H1 (cell line): ENCODE results near the gene PCTP. TPM values are rescaled to one million over a fixed set of nuclear protein-coding genes. Genes with fewer than 3 reads are reported as not detected.

Experiments
- CTCF ChIP-seq, 3 experiments: IDR thresholded peaks; 1 replicate in 2 of 3; 2 replicates in 1 of 3; pipeline versions ENCODE4 v1.5.1 to v1.6.1; 2011; ENCODE audit warnings: low read length in 3 of 3, mild to moderate bottlenecking in 3 of 3, inconsistent platforms in 2 of 3, low read depth in 1 of 3, moderate library complexity in 1 of 3; ENCODE audit not compliant: insufficient read depth in 1 of 3; ENCODE audit errors: control extremely low read depth in 1 of 3
- POLR2AphosphoS5 ChIP-seq: IDR thresholded peaks from 2 replicates; pipeline ENCODE4 v1.6.1; 2011; ENCODE audit warnings: low read depth, low read length
- SIX5 ChIP-seq: IDR thresholded peaks from 2 replicates; pipeline ENCODE4 v1.6.1; 2011; ENCODE audit warnings: mild to moderate bottlenecking, low read depth, low read length
- polyA plus RNA-seq, 7 experiments: library from polyadenylated mRNA; depleted of rRNA in 3 of 7; stranded (reverse) in 5 of 7; unstranded in 2 of 7; fragments of >200 nt in 5 of 7; fragments of 200-250 nt in 2 of 7; gene quantifications; 1 replicate in 5 of 7; 2 replicates in 1 of 7; 4 replicates in 1 of 7; pipeline versions ENCODE4 v1.2.1 to v1.2.3, GENCODE V29; 2011 to 2013; ENCODE audit warnings: missing spikeins in 2 of 7, mixed read lengths in 2 of 7
- total RNA-seq: library from RNA; stranded (reverse); fragmentation: NEBNext Ultra II Directional; extraction: Animal tissue kit (Norgen Biotek cat#: 25700); gene quantifications from 2 replicates; pipeline ENCODE4 v1.2.1, GENCODE V29; 2021
- TF ChIP-seq, protein P1 (sequence below): IDR thresholded peaks from 2 replicates; pipeline ENCODE4 v1.6.1; 2012; ENCODE audit warnings: low read length, inconsistent platforms

The PCTP gene
- total and polyA plus RNA-seq, 2 of the 8 experiments (the other 6 are each of a cell fraction or from before 2014, with no cell fraction given) = 14.1 to 14.6 TPM

GRCh38 chr17:55730380-55730779 lies 20.5 kb upstream of the PCTP start (continued):
- TF ChIP-seq, protein P1, sequence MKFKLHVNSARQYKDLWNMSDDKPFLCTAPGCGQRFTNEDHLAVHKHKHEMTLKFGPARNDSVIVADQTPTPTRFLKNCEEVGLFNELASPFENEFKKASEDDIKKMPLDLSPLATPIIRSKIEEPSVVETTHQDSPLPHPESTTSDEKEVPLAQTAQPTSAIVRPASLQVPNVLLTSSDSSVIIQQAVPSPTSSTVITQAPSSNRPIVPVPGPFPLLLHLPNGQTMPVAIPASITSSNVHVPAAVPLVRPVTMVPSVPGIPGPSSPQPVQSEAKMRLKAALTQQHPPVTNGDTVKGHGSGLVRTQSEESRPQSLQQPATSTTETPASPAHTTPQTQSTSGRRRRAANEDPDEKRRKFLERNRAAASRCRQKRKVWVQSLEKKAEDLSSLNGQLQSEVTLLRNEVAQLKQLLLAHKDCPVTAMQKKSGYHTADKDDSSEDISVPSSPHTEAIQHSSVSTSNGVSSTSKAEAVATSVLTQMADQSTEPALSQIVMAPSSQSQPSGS = no peak
- TF ChIP-seq POLR2AphosphoS5 = no peak
- no peak for TF ChIP-seq CTCF (IDR thresholded peaks at IDR 0.05; ENCODE audit: control extremely low read depth in 1 of 3, insufficient read depth in 1 of 3, low read depth in 1 of 3, low read length in 3 of 3)
- no peak for TF ChIP-seq SIX5
